H9 (cell line): ENCODE results near the gene STYXL2. TPM values are rescaled to one million over a fixed set of nuclear protein-coding genes. Genes with fewer than 3 reads are reported as not detected.

ENCODE experiments used
- DNase-seq: peaks from one replicate; pipeline ENCODE4 v3.0.0-alpha.2; 2017
- H2AFZ ChIP-seq: one replicate; pipeline ENCODE4 v1.6.1; 2013; ENCODE audit warnings: mild to moderate bottlenecking, low read length, control low read depth, moderate library complexity
- H2AK5ac ChIP-seq: 2 replicates; pipeline ENCODE4 v1.6.1; 2013; ENCODE audit warnings: low read length, control low read depth, mixed read lengths; ENCODE audit not compliant: insufficient read length
- H2BK120ac ChIP-seq: one replicate; pipeline ENCODE4 v1.6.1; 2013; ENCODE audit warnings: low read depth, mild to moderate bottlenecking, low read length, control low read depth, inconsistent platforms; ENCODE audit not compliant: poor library complexity, severe bottlenecking
- H2BK12ac ChIP-seq: 2 replicates; pipeline ENCODE4 v1.6.1; 2013; ENCODE audit warnings: low read length, control low read depth, mixed read lengths, low read depth; ENCODE audit not compliant: insufficient read length
- H2BK15ac ChIP-seq: 2 replicates; pipeline ENCODE4 v1.6.1; 2013; ENCODE audit warnings: low read depth, low read length, control low read depth
- H2BK20ac ChIP-seq: one replicate; pipeline ENCODE4 v1.6.1; 2013; ENCODE audit warnings: low read depth, mild to moderate bottlenecking, low read length, control low read depth, inconsistent platforms; ENCODE audit not compliant: poor library complexity, severe bottlenecking
- H2BK5ac ChIP-seq: 2 replicates; pipeline ENCODE4 v1.6.1; 2013; ENCODE audit warnings: low read length, control low read depth, mixed read lengths; ENCODE audit not compliant: insufficient read length
- H3K14ac ChIP-seq: 2 replicates; pipeline ENCODE4 v1.6.1; 2013; ENCODE audit warnings: low read length, control low read depth; ENCODE audit not compliant: insufficient read depth
- H3K18ac ChIP-seq: 2 replicates; pipeline ENCODE4 v1.6.1; 2013; ENCODE audit warnings: low read depth, mild to moderate bottlenecking, mixed read lengths, low read length, control low read depth; ENCODE audit not compliant: insufficient read length
- H3K23ac ChIP-seq: 2 replicates; pipeline ENCODE4 v1.6.1; 2013; ENCODE audit warnings: low read length, control low read depth, mixed read lengths, low read depth; ENCODE audit not compliant: insufficient read length
- H3K23me2 ChIP-seq: 2 replicates; pipeline ENCODE4 v1.6.1; 2013; ENCODE audit warnings: low read depth, mild to moderate bottlenecking, mixed read lengths, low read length, control low read depth; ENCODE audit not compliant: insufficient read length, poor library complexity, severe bottlenecking
- H3K27ac ChIP-seq: 2 replicates; pipeline ENCODE4 v1.5.1; 2013; ENCODE audit warnings: low read length, control low read depth, mixed read lengths, low read depth; ENCODE audit not compliant: insufficient read length
- H3K27me3 ChIP-seq: 2 replicates; pipeline ENCODE4 v1.6.1; 2013; ENCODE audit warnings: low read length, control low read depth, inconsistent platforms; ENCODE audit not compliant: insufficient read depth
- H3K4ac ChIP-seq: 2 replicates; pipeline ENCODE4 v1.6.1; 2013; ENCODE audit warnings: low read depth, mild to moderate bottlenecking, control low read depth, inconsistent platforms, low read length, moderate library complexity
- H3K4me1 ChIP-seq: 2 replicates; pipeline ENCODE4 v1.6.1; 2013; ENCODE audit warnings: low read length, control low read depth, inconsistent platforms; ENCODE audit not compliant: insufficient read depth
- H3K4me2 ChIP-seq: 2 replicates; pipeline ENCODE4 v1.6.1; 2013; ENCODE audit warnings: low read length, control low read depth, mixed read lengths; ENCODE audit not compliant: insufficient read length, insufficient read depth
- H3K56ac ChIP-seq: 2 replicates; pipeline ENCODE4 v1.6.1; 2013; ENCODE audit warnings: low read depth, mild to moderate bottlenecking, mixed read lengths, low read length, control low read depth; ENCODE audit not compliant: insufficient read length
- H3K79me1 ChIP-seq: 2 replicates; pipeline ENCODE4 v1.6.1; 2013; ENCODE audit warnings: low read depth, mild to moderate bottlenecking, moderate library complexity, low read length, control low read depth, inconsistent platforms; ENCODE audit not compliant: insufficient read depth, poor library complexity, severe bottlenecking
- H3K79me2 ChIP-seq: 2 replicates; pipeline ENCODE4 v1.6.1; 2013; ENCODE audit warnings: low read length, control low read depth, inconsistent platforms; ENCODE audit not compliant: insufficient read depth
- H3K9ac ChIP-seq: 2 replicates; pipeline ENCODE4 v1.6.1; 2013; ENCODE audit warnings: low read length, control low read depth, mixed read lengths; ENCODE audit not compliant: insufficient read length; ENCODE audit errors: extremely low read depth
- H3K9me3 ChIP-seq: one replicate; pipeline ENCODE4 v1.6.1; 2013; ENCODE audit warnings: low read depth, low read length, inconsistent platforms; ENCODE audit not compliant: control insufficient read depth
- H3T11ph ChIP-seq: one replicate; pipeline ENCODE4 v1.6.1; 2013; ENCODE audit warnings: mild to moderate bottlenecking, low read length, control low read depth, inconsistent platforms
- H4K20me1 ChIP-seq: one replicate; pipeline ENCODE4 v1.6.1; 2013; ENCODE audit not compliant: control insufficient read depth, insufficient read length, insufficient read depth
- H4K5ac ChIP-seq: 2 replicates; pipeline ENCODE4 v1.6.1; 2013; ENCODE audit warnings: low read depth, mild to moderate bottlenecking, mixed read lengths, low read length, control low read depth; ENCODE audit not compliant: insufficient read length
- H4K8ac ChIP-seq: replicated peaks from 2 replicates; pipeline ENCODE4 v1.6.1; 2013; ENCODE audit warnings: low read length, control low read depth, mixed read lengths, low read depth; ENCODE audit not compliant: insufficient read length
- H4K91ac ChIP-seq: 2 replicates; pipeline ENCODE4 v1.6.1; 2013; ENCODE audit warnings: low read depth, mild to moderate bottlenecking, moderate library complexity, mixed read lengths, low read length, control low read depth; ENCODE audit not compliant: insufficient read length
- H3K27ac Mint-ChIP-seq, 3 experiments: 2 replicates in 2 of 3; 3 replicates in 1 of 3; pipeline ENCODE4 v1.8.0; 2020 to 2021; ENCODE audit warnings: mixed read lengths in 3 of 3, mild to moderate bottlenecking in 1 of 3, moderate library complexity in 1 of 3
- H3K27me3 Mint-ChIP-seq: 2 replicates; pipeline ENCODE4 v1.8.0; 2021; ENCODE audit warnings: low read depth, mild to moderate bottlenecking, moderate library complexity, mixed read lengths
- H3K36me3 Mint-ChIP-seq, 3 experiments: 2 replicates in 2 of 3; 3 replicates in 1 of 3; pipeline ENCODE4 v1.8.0; 2020 to 2021; ENCODE audit warnings: low read depth in 3 of 3, mixed read lengths in 3 of 3; ENCODE audit not compliant: insufficient read depth in 1 of 3
- H3K4me1 Mint-ChIP-seq, 2 experiments: 2 replicates each; pipeline ENCODE4 v1.8.0; 2020; ENCODE audit warnings: mixed read lengths in 2 of 2
- H3K4me3 Mint-ChIP-seq, 2 experiments: 2 replicates in 1 of 2; 3 replicates in 1 of 2; pipeline ENCODE4 v1.8.0; 2020 to 2021; ENCODE audit warnings: mild to moderate bottlenecking in 2 of 2, mixed read lengths in 2 of 2, moderate library complexity in 1 of 2
- H3K9me3 Mint-ChIP-seq, 2 experiments: 2 replicates in 1 of 2; 3 replicates in 1 of 2; pipeline ENCODE4 v1.8.0; 2020; ENCODE audit warnings: mild to moderate bottlenecking in 2 of 2, mixed read lengths in 2 of 2, moderate library complexity in 1 of 2
- WGBS: extraction: QIAGEN DNeasy Blood & Tissue Kit; methylation state at CpG from one replicate; pipeline ENCODE4 v1.1.7; 2013; ENCODE audit warnings: missing lambda C conversion rate, low lambda C conversion rate, mixed read lengths; ENCODE audit not compliant: insufficient read length; ENCODE audit errors: extremely low coverage; 5-methylcytosine and 5-hydroxymethylcytosine counted together
- total RNA-seq: library from RNA; stranded (reverse); gene quantifications from 2 replicates; pipeline ENCODE4 v1.2.1, GENCODE V29; 2021
- TF ChIP-seq, protein P1 (sequence below): fragments of 200-600 bp; sonication (generic); conservative IDR thresholded peaks from 3 replicates; pipeline ENCODE4 v1.8.0; 2021; ENCODE audit warnings: antibody characterized with exemption, mild to moderate bottlenecking

STYXL2 gene
- total RNA-seq, 1 experiment from 2014 or later: 0.09 TPM

DNA sequence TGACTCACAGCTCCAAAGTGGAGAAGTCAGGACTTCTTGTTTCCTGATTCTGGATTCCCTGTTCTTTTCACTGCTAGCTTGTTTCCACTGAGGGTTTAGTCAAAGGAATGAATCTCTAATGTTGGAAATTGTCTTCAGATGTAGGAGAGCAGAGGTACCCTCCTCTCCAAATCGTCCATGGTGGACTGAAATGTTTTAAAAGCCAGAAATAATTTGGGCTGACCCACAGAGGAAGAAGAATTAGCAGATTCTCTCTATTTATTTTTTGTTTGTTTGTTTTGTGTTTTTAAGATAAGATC lies 34.1 kb upstream of the STYXL2 start:
- H4K91ac ChIP-seq: no peak overlapping the region
- no peak overlapping the region for H2AFZ ChIP-seq
- no peak overlapping the region for H3K4me3 Mint-ChIP-seq
- H3K9me3 ChIP-seq: no peaks in the 10 kb centered on the region
- H3K56ac ChIP-seq: no peak overlapping the region
- no peaks in the 10 kb centered on the region for H3K36me3 Mint-ChIP-seq
- H3K23me2 ChIP-seq: no peaks in the 10 kb centered on the region
- no peak overlapping the region for H2BK15ac ChIP-seq
- no peaks in the 10 kb centered on the region for H3K4me1 ChIP-seq
- no peak overlapping the region for H3K4me2 ChIP-seq
- H3K79me1 ChIP-seq: no peaks in the 10 kb centered on the region
- no peak overlapping the region for H2BK5ac ChIP-seq
- H3K9ac ChIP-seq: no peak overlapping the region
- H3K9me3 Mint-ChIP-seq: no peaks in the 10 kb centered on the region
- H3K27me3 Mint-ChIP-seq: peaks cover 1% of the 10 kb centered on the region; the same call in 1 of the 2 replicates
- peaks cover 7 to 12% of the 10 kb centered on the region in 2 experiments for H3K4me1 Mint-ChIP-seq
- no peak overlapping the region for H2BK120ac ChIP-seq
- no peak for DNase-seq
- H4K8ac ChIP-seq: no peak overlapping the region
- no peak overlapping the region for H3K4ac ChIP-seq
- H3K79me2 ChIP-seq: no peaks in the 10 kb centered on the region
- no peak overlapping the region for H4K5ac ChIP-seq
- H2BK20ac ChIP-seq: no peak overlapping the region
- no peak overlapping the region for H3K18ac ChIP-seq
- H2BK12ac ChIP-seq: no peak overlapping the region
- no peak overlapping the region for H3K23ac ChIP-seq
- TF ChIP-seq, protein P1, sequence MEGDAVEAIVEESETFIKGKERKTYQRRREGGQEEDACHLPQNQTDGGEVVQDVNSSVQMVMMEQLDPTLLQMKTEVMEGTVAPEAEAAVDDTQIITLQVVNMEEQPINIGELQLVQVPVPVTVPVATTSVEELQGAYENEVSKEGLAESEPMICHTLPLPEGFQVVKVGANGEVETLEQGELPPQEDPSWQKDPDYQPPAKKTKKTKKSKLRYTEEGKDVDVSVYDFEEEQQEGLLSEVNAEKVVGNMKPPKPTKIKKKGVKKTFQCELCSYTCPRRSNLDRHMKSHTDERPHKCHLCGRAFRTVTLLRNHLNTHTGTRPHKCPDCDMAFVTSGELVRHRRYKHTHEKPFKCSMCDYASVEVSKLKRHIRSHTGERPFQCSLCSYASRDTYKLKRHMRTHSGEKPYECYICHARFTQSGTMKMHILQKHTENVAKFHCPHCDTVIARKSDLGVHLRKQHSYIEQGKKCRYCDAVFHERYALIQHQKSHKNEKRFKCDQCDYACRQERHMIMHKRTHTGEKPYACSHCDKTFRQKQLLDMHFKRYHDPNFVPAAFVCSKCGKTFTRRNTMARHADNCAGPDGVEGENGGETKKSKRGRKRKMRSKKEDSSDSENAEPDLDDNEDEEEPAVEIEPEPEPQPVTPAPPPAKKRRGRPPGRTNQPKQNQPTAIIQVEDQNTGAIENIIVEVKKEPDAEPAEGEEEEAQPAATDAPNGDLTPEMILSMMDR: no peak
- H2AK5ac ChIP-seq: no peak overlapping the region
- H3K27me3 ChIP-seq: no peaks in the 10 kb centered on the region
- no peak overlapping the region for H3K27ac ChIP-seq
- H3K14ac ChIP-seq: no peak overlapping the region
- H3K27ac Mint-ChIP-seq: no peak overlapping the region
- no peak overlapping the region for H3T11ph ChIP-seq
- H4K20me1 ChIP-seq: no peaks in the 10 kb centered on the region
- WGBS: no CpG with 5 or more reads among the region's 1 CpG
